Measurements from ENCODE around the gene MAP3K7CL.

DNA sequence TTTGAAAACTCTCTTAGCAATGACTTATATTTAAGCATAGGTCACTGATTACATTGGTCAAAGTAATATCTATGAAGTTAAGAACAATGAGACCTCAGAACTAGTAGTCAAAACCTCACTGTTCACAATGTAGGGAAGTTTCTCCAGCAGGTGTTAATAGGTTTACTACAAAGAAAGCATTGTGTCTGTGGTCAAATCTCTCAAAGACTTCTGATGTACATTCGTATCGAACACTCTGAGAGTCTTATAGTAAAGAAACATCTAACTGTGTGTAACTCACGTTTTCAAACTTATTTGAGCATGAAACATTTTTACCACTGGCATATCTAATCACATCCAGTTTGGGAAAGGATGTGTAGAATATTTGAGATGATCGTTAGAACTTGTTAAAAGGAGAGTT is 76.0 kb downstream of the MAP3K7CL start:
- TF ChIP-seq, protein P1, sequence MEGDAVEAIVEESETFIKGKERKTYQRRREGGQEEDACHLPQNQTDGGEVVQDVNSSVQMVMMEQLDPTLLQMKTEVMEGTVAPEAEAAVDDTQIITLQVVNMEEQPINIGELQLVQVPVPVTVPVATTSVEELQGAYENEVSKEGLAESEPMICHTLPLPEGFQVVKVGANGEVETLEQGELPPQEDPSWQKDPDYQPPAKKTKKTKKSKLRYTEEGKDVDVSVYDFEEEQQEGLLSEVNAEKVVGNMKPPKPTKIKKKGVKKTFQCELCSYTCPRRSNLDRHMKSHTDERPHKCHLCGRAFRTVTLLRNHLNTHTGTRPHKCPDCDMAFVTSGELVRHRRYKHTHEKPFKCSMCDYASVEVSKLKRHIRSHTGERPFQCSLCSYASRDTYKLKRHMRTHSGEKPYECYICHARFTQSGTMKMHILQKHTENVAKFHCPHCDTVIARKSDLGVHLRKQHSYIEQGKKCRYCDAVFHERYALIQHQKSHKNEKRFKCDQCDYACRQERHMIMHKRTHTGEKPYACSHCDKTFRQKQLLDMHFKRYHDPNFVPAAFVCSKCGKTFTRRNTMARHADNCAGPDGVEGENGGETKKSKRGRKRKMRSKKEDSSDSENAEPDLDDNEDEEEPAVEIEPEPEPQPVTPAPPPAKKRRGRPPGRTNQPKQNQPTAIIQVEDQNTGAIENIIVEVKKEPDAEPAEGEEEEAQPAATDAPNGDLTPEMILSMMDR (IDR thresholded peaks at IDR 0.05; ENCODE audit: poor library complexity) = no peak
- no peak for TF ChIP-seq EZH2 (IDR thresholded peaks at IDR 0.05; ENCODE audit: borderline replicate concordance)
